Fibroblast of pulmonary artery (primary cell): ENCODE measurements around the gene TAF4.
"Not testable (repeated sequence)": the region's sequence is repeated elsewhere in the genome, so short reads cannot be mapped to it uniquely, and the experiment has no call there.

Experiments used
- DNase-seq: peaks from one replicate; pipeline ENCODE4 v3.0.0-alpha.2; 2010; ENCODE audit warnings: low read depth
- H3K4me3 ChIP-seq: replicated peaks from 2 replicates; pipeline ENCODE4 v1.5.1; 2011; ENCODE audit warnings: low read depth, mild to moderate bottlenecking, control low read depth, low read length, moderate library complexity
- TF ChIP-seq, protein P1 (sequence below): IDR thresholded peaks from 2 replicates; pipeline ENCODE4 v1.5.1; 2011; ENCODE audit warnings: mild to moderate bottlenecking, control low read depth, low read length, inconsistent platforms; ENCODE audit errors: missing control alignments

The TAF4 gene

DNA sequence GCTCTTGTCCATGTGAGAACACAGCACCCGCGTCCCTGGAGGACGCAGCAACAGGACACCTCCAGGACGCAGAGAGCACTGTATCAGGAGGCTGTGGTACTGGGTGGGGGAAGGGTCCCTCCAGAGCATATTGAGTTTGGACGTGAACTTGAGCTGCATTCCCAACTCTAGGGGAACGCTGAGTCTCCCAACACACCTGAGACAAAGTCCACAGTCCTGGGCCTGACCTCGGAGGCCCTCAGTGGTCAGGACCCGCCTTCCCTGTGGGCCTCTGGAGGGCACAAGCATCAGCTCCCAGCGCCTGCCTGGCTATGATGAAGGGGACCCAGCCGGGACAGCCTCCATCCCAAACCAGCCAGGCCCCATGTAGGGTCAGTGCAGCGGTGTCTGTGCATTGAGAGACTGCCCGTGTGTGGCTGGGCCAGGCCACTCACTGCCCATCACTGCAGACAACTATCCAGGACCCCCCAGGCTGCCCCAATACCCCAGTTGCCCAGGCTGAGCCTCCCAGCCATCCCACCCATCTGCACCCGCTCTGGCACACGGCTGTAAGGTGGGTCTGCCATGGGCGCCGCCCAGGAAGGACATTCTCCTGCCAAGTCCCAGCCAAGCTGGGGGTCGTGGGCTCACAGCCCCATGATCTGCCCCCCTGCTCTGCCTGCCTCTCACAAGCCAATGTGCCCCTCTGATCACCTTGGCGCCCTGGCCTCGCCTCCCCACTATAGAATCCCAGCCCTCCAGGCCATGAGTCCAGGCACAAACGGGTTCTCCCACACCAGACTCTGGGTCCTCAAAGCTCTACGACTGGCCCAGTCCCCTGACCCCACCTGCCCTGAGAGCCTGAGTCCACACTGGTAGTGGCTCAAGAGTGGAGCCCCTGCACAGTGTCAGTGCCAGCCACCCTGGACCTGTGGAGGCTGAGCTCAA lies 115.7 kb downstream of the TAF4 start:
- TF ChIP-seq, protein P1, sequence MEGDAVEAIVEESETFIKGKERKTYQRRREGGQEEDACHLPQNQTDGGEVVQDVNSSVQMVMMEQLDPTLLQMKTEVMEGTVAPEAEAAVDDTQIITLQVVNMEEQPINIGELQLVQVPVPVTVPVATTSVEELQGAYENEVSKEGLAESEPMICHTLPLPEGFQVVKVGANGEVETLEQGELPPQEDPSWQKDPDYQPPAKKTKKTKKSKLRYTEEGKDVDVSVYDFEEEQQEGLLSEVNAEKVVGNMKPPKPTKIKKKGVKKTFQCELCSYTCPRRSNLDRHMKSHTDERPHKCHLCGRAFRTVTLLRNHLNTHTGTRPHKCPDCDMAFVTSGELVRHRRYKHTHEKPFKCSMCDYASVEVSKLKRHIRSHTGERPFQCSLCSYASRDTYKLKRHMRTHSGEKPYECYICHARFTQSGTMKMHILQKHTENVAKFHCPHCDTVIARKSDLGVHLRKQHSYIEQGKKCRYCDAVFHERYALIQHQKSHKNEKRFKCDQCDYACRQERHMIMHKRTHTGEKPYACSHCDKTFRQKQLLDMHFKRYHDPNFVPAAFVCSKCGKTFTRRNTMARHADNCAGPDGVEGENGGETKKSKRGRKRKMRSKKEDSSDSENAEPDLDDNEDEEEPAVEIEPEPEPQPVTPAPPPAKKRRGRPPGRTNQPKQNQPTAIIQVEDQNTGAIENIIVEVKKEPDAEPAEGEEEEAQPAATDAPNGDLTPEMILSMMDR, result no peak
- H3K4me3 ChIP-seq, result no peak overlapping the region
- no peak for DNase-seq

DNA sequence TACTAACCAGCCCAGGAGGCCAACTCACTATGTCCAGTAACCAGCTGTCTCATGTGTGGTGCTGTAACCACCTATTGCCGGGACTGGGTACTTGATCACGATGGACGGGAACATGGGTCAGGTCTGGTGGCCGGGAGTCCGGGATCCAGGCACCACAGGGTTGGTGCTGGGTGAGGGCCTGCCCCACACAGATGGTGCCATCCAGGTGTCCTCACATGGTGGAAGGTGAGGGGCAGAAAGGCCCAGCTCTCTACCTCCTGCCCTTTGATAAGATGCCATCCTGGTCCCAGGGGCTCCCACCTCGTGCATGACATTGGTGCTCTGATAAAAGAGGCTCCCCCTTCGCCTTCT lies 116.3 kb downstream of the TAF4 start:
- H3K4me3 ChIP-seq, result no peak overlapping the region
- TF ChIP-seq, protein P1, result no peak
- no peak for DNase-seq

DNA sequence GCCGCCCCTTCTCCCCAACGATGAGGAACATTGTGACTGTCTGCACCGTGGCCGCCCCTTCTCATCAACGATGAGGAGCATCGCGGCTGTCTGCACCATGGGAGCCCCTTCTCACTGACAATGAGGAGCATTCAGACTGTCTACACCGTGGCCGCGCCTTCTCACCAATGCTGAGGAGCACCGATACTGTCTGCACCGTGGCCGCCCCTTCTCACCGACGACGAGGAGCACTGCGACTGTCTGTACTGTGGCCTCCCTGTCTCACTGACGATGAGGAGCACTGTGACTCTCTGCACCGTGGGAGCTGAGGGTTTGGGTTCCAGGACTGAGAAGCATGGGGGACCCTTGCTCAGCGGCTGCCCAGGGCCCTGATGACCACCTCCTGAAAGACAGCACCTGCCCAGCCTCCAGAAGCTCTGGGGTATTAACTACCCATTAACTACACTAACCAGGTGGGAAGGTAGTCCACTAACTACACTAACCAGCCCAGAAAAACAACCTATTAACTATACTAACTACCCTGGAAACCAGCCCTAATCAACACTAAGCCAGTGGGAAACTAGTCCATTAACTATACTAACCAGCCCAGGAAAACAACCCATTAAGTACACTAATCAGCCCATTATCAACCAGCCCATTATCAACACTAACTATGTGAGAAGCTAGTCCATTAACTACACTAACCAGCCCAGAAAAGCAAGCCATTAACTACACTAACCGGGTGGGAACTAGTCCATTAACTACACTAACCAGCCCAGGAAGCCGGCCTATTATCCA lies 116.9 kb downstream of the TAF4 start:
- TF ChIP-seq, protein P1, result no peak
- DNase-seq, result no peak
- no peak overlapping the region for H3K4me3 ChIP-seq

DNA sequence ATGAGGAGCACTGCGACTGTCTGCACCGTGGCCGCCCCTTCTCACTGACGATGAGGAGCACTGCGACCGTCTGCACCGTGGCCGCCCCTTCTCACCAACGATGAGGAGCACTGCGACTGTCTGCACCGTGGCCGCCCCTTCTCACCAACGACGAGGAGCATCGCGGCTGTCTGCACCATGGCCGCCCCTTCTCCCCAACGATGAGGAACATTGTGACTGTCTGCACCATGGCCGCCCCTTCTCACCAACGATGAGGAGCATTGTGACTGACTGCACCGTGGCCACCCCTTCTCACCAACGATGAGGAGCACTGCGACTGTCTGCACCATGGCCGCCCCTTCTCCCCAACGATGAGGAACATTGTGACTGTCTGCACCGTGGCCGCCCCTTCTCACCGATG lies 117.6 kb downstream of the TAF4 start:
- not testable (repeated sequence) for DNase-seq, H3K4me3 ChIP-seq

DNA sequence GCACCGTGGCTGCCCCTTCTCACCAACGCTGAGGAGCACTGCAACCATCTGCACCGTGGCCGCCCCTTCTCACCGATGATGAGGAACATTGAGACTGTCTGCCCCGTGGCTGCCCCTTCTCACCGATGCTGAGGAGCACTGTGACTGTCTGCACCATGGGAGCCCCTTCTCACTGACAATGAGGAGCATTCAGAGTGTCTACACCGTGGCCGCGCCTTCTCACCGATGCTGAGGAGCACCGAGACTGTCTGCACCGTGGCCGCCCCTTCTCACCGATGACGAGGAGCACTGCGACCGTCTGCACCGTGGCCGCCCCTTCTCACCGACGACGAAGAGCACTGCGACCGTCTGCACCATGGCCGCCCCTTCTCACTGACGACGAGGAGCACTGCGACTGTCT lies 120.2 kb downstream of the TAF4 start:
- not testable (repeated sequence) for H3K4me3 ChIP-seq, DNase-seq

DNA sequence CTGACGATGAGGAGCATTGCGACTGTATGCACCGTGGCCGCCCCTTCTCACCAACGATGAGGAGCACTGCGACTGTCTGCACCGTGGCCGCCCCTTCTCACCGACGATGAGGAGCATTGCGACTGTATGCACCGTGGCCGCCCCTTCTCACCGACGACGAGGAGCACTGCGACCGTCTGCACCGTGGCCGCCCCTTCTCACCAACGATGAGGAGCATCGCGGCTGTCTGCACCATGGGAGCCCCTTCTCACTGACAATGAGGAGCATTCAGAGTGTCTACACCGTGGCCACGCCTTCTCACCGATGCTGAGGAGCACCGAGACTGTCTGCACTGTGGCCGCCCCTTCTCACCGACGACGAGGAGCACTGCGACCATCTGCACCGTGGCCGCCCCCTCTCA lies 120.7 kb downstream of the TAF4 start:
- not testable (repeated sequence) for H3K4me3 ChIP-seq

DNA sequence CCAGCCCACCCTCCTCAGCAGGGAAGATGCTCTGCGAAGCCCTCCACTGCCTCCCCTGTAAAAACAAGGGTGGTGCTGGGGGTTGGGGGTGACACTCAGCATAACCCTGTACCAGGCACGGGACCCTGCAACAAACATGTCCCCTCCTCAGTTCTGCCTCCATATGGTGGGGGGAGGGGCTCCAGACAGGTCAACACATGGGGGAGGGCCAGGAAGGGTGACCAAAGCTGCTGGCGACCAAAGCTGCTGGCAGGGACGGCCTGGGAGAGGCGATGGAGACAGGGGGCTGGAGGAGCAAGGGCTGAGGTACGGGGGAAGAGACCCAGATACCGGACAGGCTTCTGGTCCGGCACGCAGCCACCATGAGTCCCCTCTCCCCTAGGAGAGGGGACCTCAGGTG lies 123.2 kb downstream of the TAF4 start:
- TF ChIP-seq, protein P1, result no peak
- DNase-seq, result no peak
- H3K4me3 ChIP-seq, result no peak overlapping the region

More for the DNA sequence above, 120.7 kb downstream of the TAF4 start:
- not testable (repeated sequence) for DNase-seq

DNA sequence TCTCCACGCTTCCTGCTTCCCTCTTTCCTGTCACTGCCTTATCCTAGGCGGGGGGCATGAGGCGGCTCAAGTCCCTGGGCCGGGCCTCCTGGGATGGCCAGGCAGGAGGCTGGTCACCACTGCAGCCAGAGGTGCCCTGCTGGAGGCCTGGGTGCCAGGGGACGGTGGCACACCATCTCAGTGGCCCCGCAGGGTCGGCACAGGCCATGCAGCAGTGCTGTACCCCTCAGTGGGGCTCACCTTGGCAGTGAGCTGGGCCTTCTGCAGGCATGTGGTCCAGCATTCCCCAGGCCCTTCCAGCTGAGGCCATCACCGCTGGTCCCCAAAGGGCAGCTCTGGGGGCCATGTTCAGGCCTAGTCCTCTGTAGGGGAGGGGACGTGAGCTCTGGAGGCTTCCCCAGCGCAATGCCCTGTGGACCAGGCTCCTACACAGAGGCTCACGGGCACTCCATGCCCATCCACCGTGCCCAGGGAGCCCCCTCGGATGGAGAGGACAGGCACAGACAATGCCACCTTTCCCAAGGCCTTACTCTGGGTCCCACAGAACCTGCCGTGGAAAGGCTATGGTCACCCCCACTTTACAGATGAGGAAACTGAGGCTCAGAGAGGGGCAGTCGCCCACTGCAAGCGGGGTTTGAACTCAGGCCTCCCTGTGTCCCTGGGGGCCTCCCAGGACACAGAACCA lies 123.8 kb downstream of the TAF4 start:
- no peak for DNase-seq
- no peak overlapping the region for H3K4me3 ChIP-seq
- TF ChIP-seq, protein P1, result no peak
